COLO829 (cell line): Measurements from ENCODE around the gene SEC23IP.

ENCODE experiments used
- DNase-seq: peaks from one replicate; pipeline ENCODE4 v3.0.0; 2012; ENCODE audit warnings: low spot score

The SEC23IP gene

GRCh38 chr10:119940487-119940886, 48.0 kb downstream of the SEC23IP start:
- no peak for DNase-seq

GRCh38 chr10:119942973-119943372, 50.4 kb downstream of the SEC23IP start:
- DNase-seq = no peak

GRCh38 chr10:119945805-119946204, 53.3 kb downstream of the SEC23IP start:
- DNase-seq = no peak

GRCh38 chr10:119947300-119947699, 54.8 kb downstream of the SEC23IP start:
- no peak for DNase-seq

- DNase-seq = no peak
These were observed 64.9 kb downstream of the SEC23IP start for GRCh38 chr10:119957451-119957850.

- DNase-seq = no peak
These were observed 70.3 kb downstream of the SEC23IP start for GRCh38 chr10:119962837-119963236.

GRCh38 chr10:119967066-119967465, 74.5 kb downstream of the SEC23IP start:
- DNase-seq = no peak

- no peak for DNase-seq
These were observed 77.1 kb downstream of the SEC23IP start for GRCh38 chr10:119969609-119970008.

GRCh38 chr10:119970107-119970506, 77.6 kb downstream of the SEC23IP start:
- DNase-seq = no peak

- DNase-seq = no peak
These were observed 78.4 kb downstream of the SEC23IP start for GRCh38 chr10:119970963-119971362.

GRCh38 chr10:119973281-119973680, 80.8 kb downstream of the SEC23IP start:
- DNase-seq = no peak

- DNase-seq = no peak
These were observed 83.9 kb downstream of the SEC23IP start for GRCh38 chr10:119976421-119976820.

GRCh38 chr10:119980956-119981750, 88.6 kb downstream of the SEC23IP start:
- DNase-seq = no peak

- no peak for DNase-seq
These were observed 89.3 kb downstream of the SEC23IP start for GRCh38 chr10:119981826-119982225.

GRCh38 chr10:119988333-119988732, 95.8 kb downstream of the SEC23IP start:
- DNase-seq = no peak

- no peak for DNase-seq
These were observed 97.4 kb downstream of the SEC23IP start for GRCh38 chr10:119989966-119990365.

GRCh38 chr10:119991066-119991465, 98.5 kb downstream of the SEC23IP start:
- DNase-seq = no peak

GRCh38 chr10:119991816-119992215, 99.3 kb downstream of the SEC23IP start:
- no peak for DNase-seq
